Mesendoderm (in vitro differentiated cells): ENCODE data around the gene SRPX2.
A peak's percentile ranks its signal among the peaks of the same experiment; 100 is the strongest.

Experiments
- DNase-seq: peaks from one replicate; pipeline ENCODE4 v3.0.0; 2013
- H2AK5ac ChIP-seq: 2 replicates; pipeline ENCODE4 v1.6.1; 2013; ENCODE audit warnings: low read length, inconsistent platforms
- H2BK120ac ChIP-seq: 2 replicates; pipeline ENCODE4 v1.6.1; 2013; ENCODE audit warnings: low read depth, mild to moderate bottlenecking, low read length, moderate library complexity, mixed read lengths
- H2BK15ac ChIP-seq: replicated peaks from 2 replicates; pipeline ENCODE4 v1.6.1; 2013; ENCODE audit warnings: low read depth, mild to moderate bottlenecking, moderate library complexity
- H2BK5ac ChIP-seq: 2 replicates; pipeline ENCODE4 v1.6.1; 2013; ENCODE audit warnings: low read length, inconsistent platforms
- H3K18ac ChIP-seq: 2 replicates; pipeline ENCODE4 v1.6.1; 2013; ENCODE audit warnings: mild to moderate bottlenecking, low read length, mixed read lengths
- H3K23ac ChIP-seq: one replicate; pipeline ENCODE4 v1.6.1; 2013; ENCODE audit warnings: low read length
- H3K27ac ChIP-seq: 2 replicates; pipeline ENCODE4 v1.5.1; 2013; ENCODE audit warnings: low read depth, mild to moderate bottlenecking, inconsistent platforms, low read length, moderate library complexity
- H3K27me3 ChIP-seq: 2 replicates; pipeline ENCODE4 v1.6.1; 2013; ENCODE audit warnings: low read length, control low read depth, mild to moderate bottlenecking, inconsistent platforms; ENCODE audit not compliant: insufficient read depth, poor library complexity
- H3K36me3 ChIP-seq: 2 replicates; pipeline ENCODE4 v1.6.1; 2013; ENCODE audit warnings: low read length, inconsistent platforms; ENCODE audit not compliant: control insufficient read depth, insufficient read depth
- H3K4ac ChIP-seq: one replicate; pipeline ENCODE4 v1.6.1; 2013; ENCODE audit warnings: low read depth, mild to moderate bottlenecking, low read length, moderate library complexity
- H3K4me1 ChIP-seq: 2 replicates; pipeline ENCODE4 v1.6.1; 2013; ENCODE audit warnings: low read depth, low read length, inconsistent platforms; ENCODE audit not compliant: control insufficient read depth
- H3K4me2 ChIP-seq: 2 replicates; pipeline ENCODE4 v1.6.1; 2013; ENCODE audit warnings: low read length
- H3K4me3 ChIP-seq: 2 replicates; pipeline ENCODE4 v1.5.1; 2013; ENCODE audit warnings: mild to moderate bottlenecking, low read length
- H3K56ac ChIP-seq: one replicate; pipeline ENCODE4 v1.6.1; 2013; ENCODE audit warnings: low read length
- H3K79me1 ChIP-seq: 2 replicates; pipeline ENCODE4 v1.6.1; 2013; ENCODE audit warnings: low read length, inconsistent platforms
- H3K79me2 ChIP-seq: 2 replicates; pipeline ENCODE4 v1.6.1; 2013; ENCODE audit warnings: mild to moderate bottlenecking, low read length; ENCODE audit not compliant: control insufficient read depth, insufficient read depth
- H3K9ac ChIP-seq: 2 replicates; pipeline ENCODE4 v1.6.1; 2013; ENCODE audit warnings: low read length, inconsistent platforms
- H4K5ac ChIP-seq: one replicate; pipeline ENCODE4 v1.6.1; 2013; ENCODE audit warnings: low read length
- H4K8ac ChIP-seq: one replicate; pipeline ENCODE4 v1.6.1; 2013; ENCODE audit warnings: low read depth, mild to moderate bottlenecking, control low read depth, low read length, moderate library complexity
- WGBS: extraction: QIAGEN DNeasy Blood & Tissue Kit; methylation state at CpG from one replicate; pipeline ENCODE4 v1.1.7; 2013; ENCODE audit warnings: low lambda C conversion rate, missing lambda C conversion rate; ENCODE audit not compliant: insufficient coverage; ENCODE audit errors: extremely low coverage; 5-methylcytosine and 5-hydroxymethylcytosine counted together

SRPX2 gene

DNA sequence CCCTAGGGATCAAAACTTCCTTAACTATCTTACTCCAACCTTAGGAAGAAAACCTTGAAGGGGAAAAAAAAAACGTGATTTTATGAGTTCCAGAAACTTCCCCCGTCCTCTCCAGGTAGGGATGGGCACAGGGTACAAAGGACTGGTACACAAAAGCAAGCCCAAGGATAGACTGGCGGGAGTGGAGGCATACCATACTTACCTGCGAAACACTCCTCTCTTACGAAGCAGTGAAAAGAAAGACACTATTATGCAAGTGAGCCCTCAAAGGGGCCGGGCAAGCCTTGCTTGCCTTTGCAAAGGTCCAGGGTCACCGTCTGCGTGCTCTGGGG, 8.0 kb upstream of the SRPX2 start:
- H2AK5ac ChIP-seq: no peak overlapping the region
- no peaks in the 10 kb centered on the region for H3K4me1 ChIP-seq
- H3K23ac ChIP-seq: no peak overlapping the region
- no peak overlapping the region for H4K8ac ChIP-seq
- peak overlapping the region; percentile 97 for H3K18ac ChIP-seq
- H3K36me3 ChIP-seq: no peaks in the 10 kb centered on the region
- DNase-seq: no peak
- no peak overlapping the region for H2BK5ac ChIP-seq
- peak overlapping the region; percentile 82 for H3K56ac ChIP-seq
- no CpG with 5 or more reads among the region's 8 CpGs for WGBS
- H3K9ac ChIP-seq: peak overlapping the region; percentile 79
- no peaks in the 10 kb centered on the region for H3K27me3 ChIP-seq
- no peak overlapping the region for H2BK120ac ChIP-seq
- H3K4me2 ChIP-seq: peak overlapping the region; percentile 48
- H3K27ac ChIP-seq: peak overlapping the region; percentile 49
- no peaks in the 10 kb centered on the region for H3K79me2 ChIP-seq
- H3K4ac ChIP-seq: peak overlapping the region; percentile 37
- H4K5ac ChIP-seq: no peak overlapping the region
- no peak overlapping the region for H2BK15ac ChIP-seq
- H3K4me3 ChIP-seq: peak overlapping the region; percentile 72
- no peaks in the 10 kb centered on the region for H3K79me1 ChIP-seq

DNA sequence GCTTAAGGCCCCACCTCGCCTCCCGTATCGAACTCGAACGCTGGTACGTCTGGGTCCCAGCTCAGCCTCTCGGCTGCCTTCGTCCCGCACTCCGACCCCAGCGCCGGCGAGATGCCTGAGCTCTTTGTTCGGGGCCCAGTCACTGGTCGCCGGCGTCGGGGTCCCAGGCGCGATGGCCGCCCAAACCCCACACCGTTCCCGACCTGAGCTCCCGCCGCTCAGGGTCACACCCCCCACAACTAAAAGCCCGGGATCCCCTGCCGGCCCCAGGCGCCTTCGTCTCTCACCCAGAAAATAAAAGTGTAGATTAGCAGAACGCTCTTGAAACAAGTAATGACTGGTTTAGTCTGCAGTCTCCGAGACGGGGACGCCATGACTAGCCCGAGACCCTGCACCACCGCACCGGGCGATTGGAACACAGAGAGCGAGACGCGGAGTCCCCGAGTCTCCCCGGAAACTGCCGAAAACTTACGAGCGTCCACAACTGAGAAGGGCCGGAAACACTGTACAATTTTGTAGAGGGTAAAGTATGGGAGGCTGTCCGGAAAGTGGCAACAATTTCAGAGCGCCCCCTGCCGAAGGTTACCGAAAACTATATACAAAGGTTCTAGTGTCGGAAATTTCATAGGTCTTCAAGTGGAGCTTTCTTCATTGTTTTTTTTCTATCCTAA, 7.5 kb upstream of the SRPX2 start, which contains the start of gene TSPAN6:
Gene TSPAN6 (minus strand): TSS at position 486 of the 671 bp plus-strand sequence. CDS start 112 bp downstream, at position 374.
- no peak within 1 kb of the TSS for H2AK5ac ChIP-seq
- no peaks in the 10 kb centered on the region for H3K36me3 ChIP-seq
- peak within 1 kb of the TSS; percentile 79 for H3K9ac ChIP-seq
- H3K18ac ChIP-seq: peak within 1 kb of the TSS; percentile 97
- WGBS: no CpG with 5 or more reads among the region's 51 CpGs
- no peak within 1 kb of the TSS for H4K5ac ChIP-seq
- H3K4me2 ChIP-seq: peak within 1 kb of the TSS; percentile 48
- peak within 1 kb of the TSS; percentile 72 for H3K4me3 ChIP-seq
- peak within 1 kb of the TSS; percentile 93 for H4K8ac ChIP-seq
- no peak within 1 kb of the TSS for H2BK15ac ChIP-seq
- peak within 1 kb of the TSS; percentile 37 for H3K4ac ChIP-seq
- peak within 1 kb of the TSS; percentile 24 for H3K23ac ChIP-seq
- no peaks in the 10 kb centered on the region for H3K79me2 ChIP-seq
- H3K56ac ChIP-seq: peak within 1 kb of the TSS; percentile 82
- H3K27me3 ChIP-seq: no peaks in the 10 kb centered on the region
- H3K4me1 ChIP-seq: no peaks in the 10 kb centered on the region
- DNase-seq: peak; percentile 91
- H3K79me1 ChIP-seq: no peaks in the 10 kb centered on the region
- no peak within 1 kb of the TSS for H2BK120ac ChIP-seq
- peak within 1 kb of the TSS; percentile 49 for H3K27ac ChIP-seq
- no peak within 1 kb of the TSS for H2BK5ac ChIP-seq

DNA sequence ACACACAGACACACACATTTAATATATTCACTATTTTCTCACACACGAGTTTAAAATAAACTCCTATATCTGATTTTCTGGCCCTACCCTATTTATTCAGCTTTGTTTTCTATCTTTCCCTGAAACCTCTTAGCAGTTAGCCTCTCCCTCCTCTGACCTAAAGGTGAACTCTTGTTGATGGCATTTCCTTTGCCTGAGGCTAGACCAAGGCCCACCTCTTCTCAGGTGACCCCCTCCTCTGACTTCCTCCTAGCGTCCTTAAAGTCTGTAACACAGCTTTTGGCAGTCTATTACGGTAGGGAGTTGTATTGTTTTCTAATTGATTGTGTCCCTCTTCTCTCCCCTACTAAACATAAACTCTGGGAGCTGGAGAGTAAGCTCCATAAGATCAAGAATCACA, 1.7 kb upstream of the SRPX2 start:
- Histone ChIP-seq H4K8ac (no peak overlapping the region), H3K27ac (no peak overlapping the region), H2AK5ac (no peak overlapping the region), H3K4ac (no peak overlapping the region), H2BK120ac (no peak overlapping the region), H3K27me3 (no peaks in the 10 kb centered on the region), H3K4me3 (no peak overlapping the region), H3K79me1 (no peaks in the 10 kb centered on the region), H3K18ac (no peak overlapping the region), H2BK15ac (no peak overlapping the region), H3K56ac (no peak overlapping the region), H4K5ac (no peak overlapping the region), H3K36me3 (no peaks in the 10 kb centered on the region), H3K9ac (no peak overlapping the region), H2BK5ac (no peak overlapping the region), H3K23ac (no peak overlapping the region), H3K4me2 (no peak overlapping the region), H3K4me1 (no peaks in the 10 kb centered on the region), H3K79me2 (no peaks in the 10 kb centered on the region)
- WGBS: 100% methylated on average over 1 of the region's 3 CpGs
- peak; percentile 77 for DNase-seq

DNA sequence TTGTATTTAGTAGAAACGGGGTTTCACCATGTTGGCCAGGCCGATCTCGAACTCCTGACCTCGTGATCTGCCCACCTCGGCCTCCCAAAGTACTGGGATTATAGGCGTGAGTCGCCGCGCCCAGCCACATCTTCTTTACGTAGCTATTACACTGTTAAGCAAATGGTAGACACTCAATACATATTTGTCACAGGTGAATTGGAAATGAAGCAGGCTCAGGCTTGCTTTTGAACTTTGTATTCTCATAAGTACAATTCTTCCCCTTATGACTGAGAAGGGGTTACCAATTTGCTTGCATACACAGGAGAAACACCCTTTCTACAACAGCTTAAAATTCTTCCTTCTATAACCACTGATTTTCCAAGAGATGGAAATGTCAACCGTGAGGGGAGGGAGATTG, 787 bp upstream of the SRPX2 start:
- H3K79me2 ChIP-seq: no peaks in the 10 kb centered on the region
- H3K27ac ChIP-seq: no peak overlapping the region
- no peak overlapping the region for H2BK5ac ChIP-seq
- no peak overlapping the region for H3K56ac ChIP-seq
- H3K4me3 ChIP-seq: no peak overlapping the region
- no CpG with 5 or more reads among the region's 11 CpGs for WGBS
- no peak overlapping the region for H3K18ac ChIP-seq
- no peak overlapping the region for H2BK120ac ChIP-seq
- no peaks in the 10 kb centered on the region for H3K27me3 ChIP-seq
- H3K9ac ChIP-seq: no peak overlapping the region
- H2AK5ac ChIP-seq: no peak overlapping the region
- no peaks in the 10 kb centered on the region for H3K36me3 ChIP-seq
- H3K4me2 ChIP-seq: no peak overlapping the region
- H3K4me1 ChIP-seq: no peaks in the 10 kb centered on the region
- H4K8ac ChIP-seq: no peak overlapping the region
- H3K23ac ChIP-seq: no peak overlapping the region
- no peaks in the 10 kb centered on the region for H3K79me1 ChIP-seq
- no peak for DNase-seq
- H2BK15ac ChIP-seq: no peak overlapping the region
- H3K4ac ChIP-seq: no peak overlapping the region
- no peak overlapping the region for H4K5ac ChIP-seq

DNA sequence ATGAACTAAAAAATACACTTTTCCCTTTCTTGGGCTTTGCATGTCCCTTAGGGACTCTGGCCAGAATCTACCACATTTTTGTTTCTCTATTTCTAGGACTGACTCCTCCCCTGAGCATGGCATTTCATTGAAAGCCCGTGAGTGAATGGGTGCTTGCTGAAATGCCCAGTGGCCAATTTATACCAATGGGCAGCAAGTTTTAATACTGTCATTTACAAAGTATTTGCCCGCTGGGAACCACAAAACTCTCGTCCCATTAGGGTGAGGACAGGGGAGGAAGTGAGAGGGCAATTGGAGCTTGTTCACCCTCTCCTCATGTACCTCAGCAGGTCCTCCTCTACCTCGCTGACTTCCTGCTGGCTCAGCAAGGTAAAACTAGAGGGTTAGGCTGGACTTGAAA, 1.1 kb downstream of the SRPX2 start:
- no peak overlapping the region for H3K23ac ChIP-seq
- H2BK15ac ChIP-seq: no peak overlapping the region
- H3K27ac ChIP-seq: no peak overlapping the region
- H3K27me3 ChIP-seq: no peaks in the 10 kb centered on the region
- H3K36me3 ChIP-seq: no peaks in the 10 kb centered on the region
- H4K8ac ChIP-seq: no peak overlapping the region
- H3K4me2 ChIP-seq: no peak overlapping the region
- H4K5ac ChIP-seq: no peak overlapping the region
- no peak for DNase-seq
- no peak overlapping the region for H2BK5ac ChIP-seq
- H3K56ac ChIP-seq: no peak overlapping the region
- WGBS: no CpG with 5 or more reads among the region's 4 CpGs
- no peak overlapping the region for H2AK5ac ChIP-seq
- no peak overlapping the region for H3K18ac ChIP-seq
- no peak overlapping the region for H3K9ac ChIP-seq
- no peak overlapping the region for H2BK120ac ChIP-seq
- H3K4me1 ChIP-seq: no peaks in the 10 kb centered on the region
- H3K79me2 ChIP-seq: no peaks in the 10 kb centered on the region
- H3K4me3 ChIP-seq: no peak overlapping the region
- H3K79me1 ChIP-seq: no peaks in the 10 kb centered on the region
- no peak overlapping the region for H3K4ac ChIP-seq

DNA sequence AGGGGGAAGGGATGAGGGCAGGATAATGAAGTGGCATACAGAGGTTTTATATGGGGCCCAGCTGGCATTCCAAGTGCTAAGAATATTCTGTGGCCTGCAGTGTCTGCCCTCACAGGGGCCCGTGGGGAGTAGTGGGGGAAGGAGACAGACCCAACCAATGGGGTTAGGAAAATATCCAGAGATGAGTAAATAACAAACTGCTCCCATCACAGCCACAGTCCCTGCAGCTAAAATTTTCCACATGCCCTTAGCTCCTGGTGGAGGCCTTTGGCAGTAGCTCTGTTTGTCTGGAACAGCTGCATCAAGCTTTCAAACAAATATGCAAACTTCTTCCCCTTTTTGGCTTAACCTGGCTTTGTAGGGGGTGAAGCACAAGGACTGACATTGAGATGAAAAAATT, 3.1 kb downstream of the SRPX2 start:
- H3K56ac ChIP-seq: no peak overlapping the region
- WGBS: no CpG with 5 or more reads among the region's 1 CpG
- no peak overlapping the region for H3K4ac ChIP-seq
- no peak overlapping the region for H2BK15ac ChIP-seq
- H3K18ac ChIP-seq: no peak overlapping the region
- H3K23ac ChIP-seq: no peak overlapping the region
- no peaks in the 10 kb centered on the region for H3K79me1 ChIP-seq
- H3K79me2 ChIP-seq: no peaks in the 10 kb centered on the region
- no peak for DNase-seq
- H3K9ac ChIP-seq: no peak overlapping the region
- H2BK120ac ChIP-seq: no peak overlapping the region
- no peak overlapping the region for H3K27ac ChIP-seq
- no peak overlapping the region for H2BK5ac ChIP-seq
- H2AK5ac ChIP-seq: no peak overlapping the region
- no peak overlapping the region for H4K8ac ChIP-seq
- H3K27me3 ChIP-seq: no peaks in the 10 kb centered on the region
- H3K36me3 ChIP-seq: no peaks in the 10 kb centered on the region
- H4K5ac ChIP-seq: no peak overlapping the region
- H3K4me3 ChIP-seq: no peak overlapping the region
- no peak overlapping the region for H3K4me2 ChIP-seq
- no peaks in the 10 kb centered on the region for H3K4me1 ChIP-seq
